Stimulated activated CD4-positive, alpha-beta T cell treated with anti-CD3 and anti-CD28 coated beads, Interleukin-4, amount 100 ng/mL, for 48 hours (primary cell): ENCODE measurements around the gene ARL16.
"Not testable (repeated sequence)": the region's sequence is repeated elsewhere in the genome, so short reads cannot be mapped to it uniquely, and the experiment has no call there.

Source experiments
- DNase-seq, 2 donors: peaks; one replicate each; pipeline ENCODE4 v3.0.0-alpha.2; 2020; ENCODE audit warnings: low read depth in 2 of 2

Gene ARL16

DNA sequence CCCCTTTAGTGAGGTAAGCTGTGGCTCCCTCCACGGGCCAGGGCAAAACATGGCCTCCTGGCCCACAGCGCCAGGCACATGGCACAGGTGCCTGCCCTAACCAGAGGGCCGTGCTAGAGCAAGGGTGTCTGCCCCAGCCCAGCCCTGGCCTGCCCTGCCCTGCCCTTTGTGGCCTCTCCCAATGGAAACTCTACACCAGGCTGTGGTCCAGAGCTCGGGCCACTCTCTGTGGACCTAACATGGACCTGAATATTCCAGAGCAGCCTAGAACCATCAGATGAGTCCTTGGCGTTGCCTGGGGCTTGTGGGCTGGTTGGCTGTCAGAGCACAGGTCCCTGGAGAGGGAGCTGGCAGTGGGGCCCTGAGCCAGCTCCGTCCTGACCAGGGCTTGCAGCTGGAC is 11.6 kb upstream of the ARL16 start:
- DNase-seq, result no peak

DNA sequence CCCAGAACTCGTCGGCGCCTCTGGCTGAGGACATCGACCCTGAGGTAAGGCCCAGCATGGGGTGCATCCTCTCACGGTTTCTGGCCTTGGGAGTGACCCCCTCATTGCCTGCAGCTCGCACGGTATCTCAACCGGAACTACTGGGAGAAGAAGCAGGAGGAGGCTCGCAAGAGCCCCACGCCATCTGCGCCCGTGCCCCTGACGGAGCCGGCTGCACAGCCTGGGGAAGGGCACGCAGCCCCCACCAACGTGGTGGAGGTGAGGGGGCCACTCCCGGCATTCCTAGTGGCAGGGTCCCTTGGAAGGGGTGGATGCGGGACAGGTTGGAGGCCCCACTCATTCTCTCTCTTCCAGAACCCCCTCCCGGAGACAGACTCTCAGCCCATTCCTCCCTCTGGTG is 11.2 kb upstream of the ARL16 start:
- DNase-seq, result no peak

DNA sequence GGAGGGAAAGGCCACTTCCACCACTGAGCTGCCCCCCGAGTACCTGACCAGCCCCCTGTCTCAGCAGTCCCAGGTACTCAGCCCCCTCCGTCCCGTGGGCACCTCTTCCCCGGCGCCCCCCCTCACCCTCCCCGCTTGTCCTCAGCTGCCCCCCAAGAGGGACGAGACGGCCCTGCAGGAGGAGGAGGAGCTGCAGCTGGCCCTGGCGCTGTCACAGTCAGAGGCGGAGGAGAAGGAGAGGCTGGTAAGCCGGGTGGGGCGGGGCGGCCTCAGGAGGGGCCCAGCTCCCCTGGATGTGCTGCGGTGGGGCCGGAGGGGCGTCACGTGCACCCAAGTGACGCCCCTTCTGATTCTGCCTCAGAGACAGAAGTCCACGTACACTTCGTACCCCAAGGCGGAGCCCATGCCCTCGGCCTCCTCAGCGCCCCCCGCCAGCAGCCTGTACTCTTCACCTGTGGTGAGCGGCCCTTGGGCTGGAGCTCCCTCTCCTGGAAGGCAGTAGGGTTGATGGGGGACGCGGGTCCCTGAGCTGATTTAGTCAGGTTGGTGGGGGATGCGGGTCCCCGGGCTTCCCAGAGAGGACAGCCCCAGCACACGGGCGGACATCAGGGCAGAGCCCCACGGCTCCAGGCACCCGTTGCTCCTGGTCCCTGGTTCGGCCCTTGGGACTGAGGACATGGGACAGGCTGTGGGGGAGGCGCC is 10.1 kb upstream of the ARL16 start:
- no peak for DNase-seq

DNA sequence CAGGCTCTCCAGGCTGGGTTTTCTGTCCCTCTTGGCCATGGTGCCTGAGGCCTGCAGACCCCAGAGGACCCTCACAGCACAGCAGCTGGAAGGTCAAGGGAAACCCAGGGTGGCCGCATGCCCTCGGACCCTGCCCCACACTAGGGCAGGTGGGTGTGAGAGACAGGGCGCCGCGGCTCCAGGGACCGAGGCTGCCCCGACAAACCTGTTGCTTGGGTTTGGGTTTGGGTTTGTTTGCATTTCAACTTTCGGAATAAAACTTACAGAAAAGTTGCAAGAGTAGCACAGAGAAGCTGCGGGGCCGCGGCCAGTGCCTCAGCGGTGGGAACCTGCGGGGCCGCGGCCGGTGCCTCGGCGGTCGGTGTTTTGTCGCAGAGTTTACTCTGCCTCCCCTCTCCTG is 8.0 kb upstream of the ARL16 start:
- DNase-seq, result no peak

DNA sequence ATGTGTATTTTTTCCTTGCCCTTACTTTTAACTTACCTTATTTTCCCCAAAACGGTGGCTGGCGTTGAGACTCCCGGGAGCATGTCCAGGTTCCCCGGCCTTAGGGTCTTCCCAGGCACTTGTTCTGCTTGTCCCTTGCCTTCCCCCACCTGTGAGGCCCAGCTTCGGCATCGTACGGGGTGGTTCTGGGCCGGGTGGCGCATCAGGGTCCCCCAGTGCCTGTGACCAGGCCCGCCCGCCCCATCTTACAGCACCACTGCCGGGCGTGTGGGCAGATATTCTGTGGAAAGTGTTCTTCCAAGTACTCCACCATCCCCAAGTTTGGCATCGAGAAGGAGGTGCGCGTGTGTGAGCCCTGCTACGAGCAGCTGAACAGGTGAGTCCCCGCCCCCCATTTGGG is 7.6 kb upstream of the ARL16 start:
- DNase-seq, result no peak

DNA sequence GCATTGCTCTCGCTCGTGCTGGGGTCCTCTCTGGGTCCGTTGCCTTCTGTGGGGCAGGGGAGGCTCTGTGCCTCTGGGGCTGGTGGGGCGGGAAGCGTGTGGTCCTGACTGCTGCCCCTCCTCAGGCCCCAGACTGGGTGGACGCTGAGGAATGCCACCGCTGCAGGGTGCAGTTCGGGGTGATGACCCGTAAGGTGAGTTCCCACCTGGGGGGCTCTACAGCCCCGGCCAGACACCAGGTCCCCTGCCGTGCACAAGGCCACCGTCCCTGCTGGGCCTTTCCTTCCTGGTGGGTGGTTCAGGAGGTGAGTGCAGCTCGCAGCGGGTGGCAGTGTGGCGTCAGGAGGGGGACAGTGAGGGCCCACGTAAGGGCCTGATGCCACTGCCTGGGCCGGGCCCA is 7.0 kb upstream of the ARL16 start:
- no peak for DNase-seq

DNA sequence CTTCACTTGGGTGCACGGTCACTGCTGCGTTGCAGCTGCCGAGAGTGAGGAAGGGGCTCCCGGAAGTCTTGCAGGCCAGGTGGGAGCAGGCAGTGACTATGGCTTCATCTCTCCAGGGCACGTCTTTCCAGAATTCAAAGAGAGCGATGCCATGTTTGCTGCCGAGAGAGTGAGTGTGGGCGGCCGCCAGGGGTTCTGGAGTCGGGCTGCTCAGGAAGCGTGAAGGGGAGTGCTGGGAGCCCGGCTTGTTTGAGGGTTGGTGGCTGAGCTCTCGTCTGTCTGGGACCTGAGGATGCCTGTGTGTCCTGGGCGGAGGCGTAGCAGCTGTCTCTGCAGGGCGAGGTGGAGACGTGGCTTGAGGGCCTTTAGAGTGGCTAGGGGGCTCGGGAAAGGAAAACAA is 6.5 kb upstream of the ARL16 start:
- no peak for DNase-seq

DNA sequence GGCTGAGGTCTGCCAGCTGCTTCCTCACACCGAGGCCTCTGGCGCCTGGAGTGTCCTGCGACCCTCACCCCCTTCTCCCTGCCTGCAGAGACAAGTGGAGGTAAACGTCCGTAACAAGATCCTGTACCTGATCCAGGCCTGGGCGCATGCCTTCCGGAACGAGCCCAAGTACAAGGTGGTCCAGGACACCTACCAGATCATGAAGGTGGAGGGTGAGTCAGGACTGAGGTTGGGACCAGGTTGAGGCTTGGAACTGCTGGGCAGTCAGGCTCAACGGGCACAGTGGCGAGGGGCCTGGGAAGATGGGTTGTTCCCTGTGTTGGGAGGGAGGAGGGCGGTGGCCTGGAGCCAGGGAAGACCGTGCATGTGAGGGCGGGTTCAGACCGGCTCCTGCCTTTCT is 5.0 kb upstream of the ARL16 start:
- DNase-seq, result no peak

DNA sequence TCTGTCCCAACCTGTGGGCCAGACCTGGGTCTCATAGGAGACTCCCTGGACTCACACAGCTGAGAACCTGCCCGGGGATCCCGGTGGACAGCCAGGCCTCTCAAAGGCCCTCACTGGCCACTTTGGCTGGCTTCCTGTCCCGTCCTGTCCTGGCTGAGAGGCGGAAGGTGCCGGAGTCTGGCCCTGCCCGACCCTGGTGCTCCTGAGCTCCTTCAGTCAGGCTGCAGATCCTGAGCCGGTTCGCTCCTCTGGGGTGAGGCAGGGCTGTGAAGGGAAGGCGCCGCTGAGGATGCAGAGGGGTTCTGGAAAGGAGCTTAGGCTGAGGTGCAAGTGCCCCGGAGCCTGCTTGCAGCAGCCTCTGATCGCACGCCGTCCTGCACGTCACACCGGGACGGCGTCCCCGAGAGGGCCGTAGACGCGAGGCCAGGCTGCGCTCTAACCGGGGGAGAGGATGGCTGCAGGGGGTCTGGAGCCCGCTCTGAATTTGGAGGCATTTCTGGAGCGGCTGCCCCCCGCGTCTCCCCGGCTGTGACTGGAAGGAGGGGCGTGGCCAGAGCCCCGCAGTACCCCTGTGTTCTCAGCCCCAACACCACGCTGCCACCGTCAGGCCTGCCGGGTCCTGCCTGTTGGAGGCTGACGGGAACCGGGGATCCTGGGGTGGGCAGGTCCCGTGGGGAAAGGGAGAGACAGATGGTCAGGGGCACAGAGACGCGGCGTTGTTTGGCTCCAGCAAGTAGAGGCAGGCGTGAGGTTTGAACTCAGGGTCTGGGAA is 4.4 kb upstream of the ARL16 start:
- DNase-seq, result no peak

DNA sequence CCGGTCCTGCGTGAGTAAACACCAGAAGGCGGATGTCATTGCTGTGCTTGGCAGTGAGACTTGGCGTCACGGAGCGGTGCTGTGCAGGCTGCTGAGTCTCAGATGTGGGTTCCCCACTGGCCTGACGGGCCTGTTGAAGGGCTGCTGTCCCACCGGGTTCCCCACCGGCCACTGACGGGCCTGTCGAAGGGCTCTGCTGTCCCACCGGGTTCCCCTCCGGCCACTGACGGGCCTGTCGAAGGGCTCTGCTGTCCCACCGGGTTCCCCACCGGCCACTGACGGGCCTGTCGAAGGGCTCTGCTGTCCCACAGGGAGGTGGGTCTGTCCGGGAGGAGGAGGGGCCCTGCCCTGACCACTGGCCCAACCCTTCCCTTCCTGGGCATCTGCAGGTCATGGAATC is 3.0 kb upstream of the ARL16 start:
- DNase-seq, result no peak

DNA sequence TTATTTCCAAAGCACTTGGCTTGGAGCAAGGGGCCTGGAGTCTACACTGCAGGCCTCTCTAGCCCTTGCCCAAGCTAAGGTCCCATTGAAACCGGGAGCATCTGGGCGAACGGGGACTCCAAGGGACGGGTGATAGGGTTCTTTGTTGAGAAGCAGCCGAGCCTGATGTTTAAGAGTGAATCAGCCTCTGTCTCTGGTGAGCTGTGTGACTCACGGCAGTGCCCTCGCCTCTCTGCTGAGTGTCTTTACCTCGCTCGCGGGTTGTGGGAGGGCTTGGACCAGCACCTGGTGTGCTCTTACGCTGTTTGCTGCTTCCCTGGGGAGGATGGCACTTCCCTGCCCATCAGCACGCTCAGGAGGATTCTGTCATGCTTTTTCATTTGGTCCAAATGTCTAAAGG is 1.5 kb upstream of the ARL16 start:
- peak; percentile 51 to 52 for DNase-seq

DNA sequence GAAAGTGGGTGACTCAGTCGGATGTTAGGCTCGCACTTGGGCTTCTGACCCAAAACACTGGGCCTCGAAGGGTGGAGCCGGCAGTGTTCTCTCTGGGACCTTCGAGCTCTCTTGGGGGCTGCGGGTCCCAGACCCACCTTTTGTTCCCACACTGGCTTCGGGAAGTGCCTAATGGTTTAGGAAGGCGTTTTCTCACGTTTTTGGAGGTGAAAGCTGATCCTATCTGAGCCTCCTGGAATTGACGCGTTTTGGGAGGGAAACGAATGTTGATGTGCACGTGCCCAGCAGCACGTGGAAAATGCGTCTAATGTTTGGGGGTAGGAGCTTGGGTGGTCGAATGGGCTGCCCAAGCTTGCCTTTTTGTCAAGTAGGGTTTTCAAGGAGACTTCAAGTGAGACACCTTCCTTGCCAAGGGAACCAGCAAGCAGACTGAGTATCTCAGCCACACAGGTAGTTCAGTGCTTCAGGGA is 880 bp upstream of the ARL16 start:
- no peak for DNase-seq

DNA sequence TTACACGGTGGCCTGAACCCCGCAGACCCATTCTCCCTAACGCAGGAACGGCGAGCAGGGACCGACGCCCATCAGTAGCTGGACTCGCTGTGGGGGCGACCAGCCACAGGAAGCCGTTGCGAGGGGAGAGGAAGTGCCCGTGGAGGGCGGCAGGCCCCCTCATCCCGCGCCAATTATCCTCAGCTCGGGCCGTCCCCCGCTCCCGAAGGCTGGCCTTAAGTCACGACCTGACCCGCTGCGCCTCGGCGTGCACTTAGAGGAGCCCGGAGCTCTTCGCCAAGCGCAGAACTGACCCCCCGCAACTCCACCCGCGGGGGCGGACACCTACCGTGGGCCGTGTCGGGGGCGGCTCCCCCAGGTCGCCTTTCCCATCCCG is 401 bp downstream of the ARL16 start:
- no peak for DNase-seq

DNA sequence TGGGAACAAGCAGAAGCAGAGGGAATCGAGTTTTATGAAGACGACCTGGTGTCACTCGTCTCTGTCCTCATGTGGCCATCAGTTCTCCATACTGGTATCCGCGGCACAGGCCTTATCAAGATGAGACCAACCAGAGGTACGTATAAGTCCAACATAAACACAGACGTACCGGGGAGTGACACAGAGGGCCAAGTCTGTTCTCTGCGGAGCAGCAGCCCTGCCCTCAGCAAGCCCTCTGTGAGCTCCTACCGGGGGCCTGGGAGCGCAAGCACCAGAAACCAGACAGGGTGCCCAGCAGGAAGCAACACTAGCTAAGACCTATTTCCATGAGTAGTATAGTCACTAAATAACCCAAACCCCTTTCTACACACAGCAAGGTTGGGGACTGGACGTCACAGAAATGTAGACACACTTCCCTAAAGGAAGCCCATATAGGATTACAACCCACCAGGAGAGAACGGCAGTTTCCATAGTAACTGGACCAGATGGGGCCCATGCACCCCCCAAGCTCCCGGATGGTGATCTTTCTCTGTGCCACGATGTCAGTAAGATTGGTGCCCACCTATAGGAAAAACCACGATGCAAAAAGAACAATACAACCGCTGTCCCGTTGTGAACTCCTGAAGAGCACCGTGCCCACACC is 911 bp downstream of the ARL16 start:
- no peak for DNase-seq

DNA sequence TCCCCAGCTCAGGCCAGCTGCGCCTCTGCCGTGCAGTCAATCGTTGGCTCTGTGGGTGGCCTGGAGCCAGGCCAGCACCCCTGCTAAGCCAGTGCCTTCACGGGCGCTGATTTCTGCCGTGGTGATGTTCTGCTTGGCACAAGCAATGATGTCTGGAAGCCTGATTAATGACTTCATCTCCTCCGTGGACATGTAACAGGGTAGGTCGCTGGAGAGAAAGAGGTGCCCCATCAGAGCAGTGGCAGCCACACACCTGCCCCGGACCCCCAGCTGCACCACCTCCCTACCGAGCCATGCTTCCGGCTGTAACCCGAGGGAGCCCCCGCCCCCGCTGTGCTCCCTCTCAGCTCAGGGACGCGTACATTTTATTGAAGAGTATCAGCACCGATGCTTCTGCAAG is 1.9 kb downstream of the ARL16 start:
- no peak for DNase-seq

DNA sequence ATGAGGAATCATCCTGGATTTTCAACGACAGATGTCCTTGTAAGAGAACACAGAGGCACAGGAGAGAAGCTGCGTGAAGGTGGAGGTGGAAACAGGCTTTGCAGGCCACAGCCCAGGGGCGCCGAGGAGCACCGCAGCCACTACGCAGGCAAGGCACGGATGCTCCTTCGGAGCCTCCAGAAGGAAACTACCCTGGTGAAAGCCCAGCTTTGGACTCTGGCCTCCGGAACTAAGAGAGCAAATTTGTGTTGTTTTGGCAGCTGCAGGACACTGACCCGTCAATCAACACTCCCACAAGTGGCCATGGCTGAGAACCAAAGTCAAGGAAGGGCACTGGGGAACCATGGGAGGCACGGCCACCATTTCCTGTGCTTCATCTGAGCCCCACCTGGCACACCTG is 3.4 kb downstream of the ARL16 start:
- no peak for DNase-seq

DNA sequence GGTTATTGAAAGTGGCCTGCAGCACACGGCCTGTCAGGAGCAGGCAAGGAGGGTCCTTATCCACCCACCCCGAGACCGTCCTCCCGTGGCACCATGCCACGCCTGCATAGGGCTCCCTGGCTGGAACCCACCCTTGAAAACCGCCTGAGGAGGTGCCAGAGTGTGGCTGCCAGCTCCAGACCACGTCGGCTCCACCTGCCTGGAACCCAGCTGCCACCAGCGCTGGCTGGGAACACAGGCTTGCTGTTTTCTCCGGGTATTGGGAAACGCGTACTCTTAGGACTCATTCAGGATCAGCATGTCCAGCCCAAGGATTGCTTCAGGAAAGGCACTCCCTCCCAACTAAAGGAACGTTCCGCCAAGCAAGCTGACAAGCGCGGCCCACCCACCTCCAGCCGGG is 6.7 kb downstream of the ARL16 start:
- no peak for DNase-seq

DNA sequence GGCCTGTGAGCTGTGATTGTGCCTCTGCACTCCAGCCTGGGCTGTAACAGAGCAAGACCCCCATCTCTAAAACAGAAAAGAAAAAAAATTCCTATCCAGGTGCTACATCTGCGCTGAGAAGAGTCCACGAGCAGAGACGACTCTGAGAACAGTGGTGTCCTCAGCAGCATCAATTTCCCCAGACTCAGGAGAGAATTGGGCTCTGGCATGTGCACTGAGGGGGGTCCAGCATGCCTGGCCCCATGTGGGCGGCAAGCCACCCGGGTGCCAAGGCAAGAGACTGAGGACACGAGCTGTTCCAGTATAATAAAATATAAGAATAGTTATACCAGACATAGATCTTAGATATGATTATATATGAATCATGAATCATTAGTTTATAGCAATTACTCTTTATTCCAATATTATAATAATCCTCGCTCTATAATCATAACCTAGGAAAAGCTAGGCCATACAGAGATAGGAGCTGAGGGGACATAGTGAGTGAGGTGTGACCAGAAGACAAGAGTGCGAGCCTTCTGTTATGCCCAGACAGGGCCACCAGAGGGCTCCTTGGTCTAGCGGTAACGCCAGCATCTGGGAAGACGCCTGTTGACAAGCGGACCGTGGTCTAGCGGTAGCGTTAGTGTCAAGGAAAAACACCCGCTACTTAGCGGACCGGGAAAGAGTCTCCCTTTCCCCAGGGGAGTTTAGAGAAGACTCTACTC is 7.9 kb downstream of the ARL16 start:
- not testable (repeated sequence) for DNase-seq

DNA sequence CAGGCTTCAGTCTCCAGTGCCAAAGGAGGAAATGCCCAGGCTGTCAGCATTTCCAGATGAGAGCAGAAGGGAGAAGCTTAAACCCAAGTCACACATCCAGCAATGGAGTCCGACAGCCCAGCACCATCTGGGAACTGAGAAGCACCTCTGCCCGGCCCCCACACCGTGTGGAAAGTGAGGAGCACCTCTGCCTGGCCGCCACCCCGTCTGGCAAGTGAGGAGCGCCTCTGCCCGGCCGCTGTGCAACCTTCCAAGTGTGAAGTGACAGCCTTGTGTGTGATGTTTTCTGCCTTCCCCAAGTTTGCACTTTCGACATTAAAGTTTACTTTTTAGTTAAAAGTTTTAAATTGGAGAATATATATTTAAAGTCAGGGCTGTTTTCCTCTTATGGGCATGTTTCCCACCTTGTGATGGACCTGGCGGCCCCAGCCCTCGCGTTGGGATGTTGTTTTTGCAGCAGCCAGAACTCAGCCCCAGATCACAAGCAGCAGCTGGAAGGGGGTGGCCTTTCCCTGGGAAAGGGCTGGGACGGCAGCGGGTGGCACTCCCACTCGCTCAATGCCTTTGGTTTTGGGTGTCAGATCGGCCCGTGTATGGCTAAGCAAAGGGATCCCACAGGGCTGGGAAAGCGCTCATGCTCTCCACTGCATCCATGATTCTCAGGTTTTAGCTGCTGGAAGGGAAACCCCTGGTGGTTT is 9.9 kb downstream of the ARL16 start:
- DNase-seq, result no peak

DNA sequence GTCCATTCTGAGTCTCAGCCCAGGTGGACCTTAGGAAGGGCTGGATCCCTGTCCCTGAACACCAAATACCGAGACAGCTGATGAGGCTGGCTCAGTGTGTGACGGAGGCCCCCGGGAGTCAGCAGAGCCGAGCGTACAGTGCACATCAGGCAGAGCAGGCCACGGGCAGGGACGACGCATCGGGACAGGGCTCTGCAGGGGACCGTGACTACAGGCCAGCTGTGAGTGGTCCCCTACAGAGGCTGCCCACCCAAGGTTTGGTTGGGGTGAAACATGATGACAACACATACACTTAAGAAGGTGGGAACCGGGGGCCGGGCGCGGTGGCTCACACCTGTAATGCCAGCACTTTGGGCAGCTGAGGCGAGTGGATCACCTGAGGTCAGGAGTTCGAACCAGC is 10.6 kb downstream of the ARL16 start:
- DNase-seq, result no peak

DNA sequence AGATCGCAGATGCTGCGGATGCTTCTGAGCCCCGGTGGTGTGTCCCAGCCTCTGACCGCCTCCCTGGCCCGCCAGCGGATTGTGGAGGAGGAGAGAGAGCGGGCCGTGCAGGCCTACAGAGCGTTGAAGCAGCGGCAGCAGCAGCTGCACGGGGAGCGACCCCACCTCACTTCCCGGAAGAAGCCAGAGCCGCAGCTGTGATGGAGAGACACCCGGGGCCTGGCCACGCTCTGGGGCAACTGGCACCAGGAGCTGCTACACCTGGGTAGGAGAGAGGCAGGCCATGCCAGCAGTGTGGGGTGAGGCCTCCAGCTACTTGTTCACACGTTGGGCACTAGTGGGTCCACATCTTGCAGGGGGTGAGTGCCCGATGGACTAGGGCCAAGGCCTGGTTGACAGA is 11.1 kb downstream of the ARL16 start:
- no peak for DNase-seq

DNA sequence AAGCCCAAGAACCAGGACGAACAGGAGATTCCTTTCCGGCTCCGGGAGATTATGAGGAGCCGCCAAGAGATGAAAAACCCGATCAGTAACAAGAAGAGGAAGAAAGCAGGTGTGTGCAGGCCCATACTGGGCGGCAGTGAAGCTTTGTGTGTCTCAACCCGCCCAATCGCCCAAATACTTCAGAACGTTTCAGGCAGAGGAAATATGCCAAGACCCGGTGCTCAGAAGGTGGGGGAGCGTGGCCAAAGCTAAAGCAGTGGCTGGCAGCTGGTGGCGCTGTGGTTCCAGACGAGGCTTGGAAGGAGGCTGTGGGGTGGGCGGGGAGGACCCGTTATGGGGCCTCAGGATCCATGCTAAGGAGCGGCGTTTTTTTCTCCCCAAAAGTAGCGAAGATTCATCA is 15.8 kb downstream of the ARL16 start:
- no peak for DNase-seq
